ENCODE results near the gene ZNF10. TPM values are rescaled to one million over a fixed set of nuclear protein-coding genes. Genes with fewer than 3 reads are reported as not detected.

The ZNF10 gene
- total RNA-seq (ENCODE audit: low replicate concordance) = 19.6 and 27.8 TPM in 2 replicates

- H3K9me3 Mint-ChIP-seq = peaks cover 81% of the 10 kb centered on the region
- peak within 1 kb of the TSS; percentile 82 for H3K4me3 ChIP-seq
- H3K4me1 ChIP-seq = peaks cover 5% of the 10 kb centered on the region
- peak within 1 kb of the TSS; percentile 82 for H3K4me2 ChIP-seq
- peaks cover 13% of the 10 kb centered on the region for H3K27me3 Mint-ChIP-seq (ENCODE audit: insufficient read depth, low read depth)
- H3K27ac Mint-ChIP-seq = peak within 1 kb of the TSS; percentile 98
- peak within 1 kb of the TSS; percentile 81 for H2AFZ ChIP-seq (replicated peaks)
- peaks cover 7% of the 10 kb centered on the region for H3K4me1 Mint-ChIP-seq
- peaks cover 62% of the 10 kb centered on the region for H3K36me3 ChIP-seq
- H4K20me1 ChIP-seq (ENCODE audit: low read depth) = no peaks in the 10 kb centered on the region
- H3K9me3 ChIP-seq (ENCODE audit: low read depth) = peaks cover 50% of the 10 kb centered on the region
- DNase-seq (ENCODE audit: low spot score) = peak; percentile 97
- peak within 1 kb of the TSS; percentile 66 for H3K9ac ChIP-seq
- peaks cover 75% of the 10 kb centered on the region for H3K79me2 ChIP-seq (ENCODE audit: low read depth)
- peaks cover 72% of the 10 kb centered on the region for H3K36me3 Mint-ChIP-seq
- TF ChIP-seq EZH2 (IDR thresholded peaks at IDR 0.05) (no peak), EZH2phosphoT487 (IDR thresholded peaks at IDR 0.05) (no peak), CTCF (IDR thresholded peaks at IDR 0.05) (no peak)
- H3K27ac ChIP-seq = peak within 1 kb of the TSS; percentile 90
- peak within 1 kb of the TSS; percentile 97 for H3K4me3 Mint-ChIP-seq
- H3F3A ChIP-seq (ENCODE audit: low read depth) = peaks cover 15% of the 10 kb centered on the region
- no peaks in the 10 kb centered on the region for H3K27me3 ChIP-seq
These were observed at the start of gene ZNF10, which contains the start of gene ZNF891 for GRCh38 chr12:133130038-133130807. Gene ZNF10 (plus strand): TSS chr12:133130627. CDS start chr12:133144493, 13,866 bp downstream. Gene ZNF891 (minus strand): TSS chr12:133130274. CDS start chr12:133121918, 8,356 bp downstream.

GRCh38 chr12:133081159-133081780 lies 49.2 kb upstream of the ZNF10 start:
- Histone ChIP-seq H3K9ac (peak overlapping the region; percentile 95), H3F3A (ENCODE audit: low read depth) (peaks cover 7% of the 10 kb centered on the region), H3K9me3 (ENCODE audit: low read depth) (peaks cover 59% of the 10 kb centered on the region), H3K27me3 (no peaks in the 10 kb centered on the region), H3K4me3 (peak overlapping the region; percentile 79), H3K27ac (peak overlapping the region; percentile 98), H3K79me2 (ENCODE audit: low read depth) (peaks cover 25% of the 10 kb centered on the region), H3K4me2 (peak overlapping the region; percentile 66), H3K4me1 (peaks cover 4% of the 10 kb centered on the region), H4K20me1 (ENCODE audit: low read depth) (no peaks in the 10 kb centered on the region), H3K36me3 (peaks cover 46% of the 10 kb centered on the region), H2AFZ (replicated peaks) (peak overlapping the region; percentile 69)
- Mint-ChIP-seq H3K27ac (no peak overlapping the region), H3K4me3 (no peak overlapping the region), H3K4me1 (peaks cover 3% of the 10 kb centered on the region), H3K9me3 (peaks cover 68% of the 10 kb centered on the region), H3K36me3 (peaks cover 54% of the 10 kb centered on the region), H3K27me3 (ENCODE audit: insufficient read depth, low read depth) (peaks cover 7% of the 10 kb centered on the region)
- no peak for DNase-seq (ENCODE audit: low spot score)
- TF ChIP-seq EZH2phosphoT487 (IDR thresholded peaks at IDR 0.05) (no peak), CTCF (IDR thresholded peaks at IDR 0.05) (no peak), EZH2 (IDR thresholded peaks at IDR 0.05) (no peak)

GRCh38 chr12:133083345-133083744 lies 47.1 kb upstream of the ZNF10 start:
- H3K9ac ChIP-seq = no peak overlapping the region
- Mint-ChIP-seq H3K27me3 (ENCODE audit: insufficient read depth, low read depth) (peaks cover 9% of the 10 kb centered on the region), H3K27ac (no peak overlapping the region), H3K4me3 (no peak overlapping the region), H3K9me3 (peaks cover 65% of the 10 kb centered on the region), H3K4me1 (peaks cover 3% of the 10 kb centered on the region), H3K36me3 (peaks cover 68% of the 10 kb centered on the region)
- no peak overlapping the region for H3K27ac ChIP-seq
- H3K79me2 ChIP-seq (ENCODE audit: low read depth) = peaks cover 29% of the 10 kb centered on the region
- H4K20me1 ChIP-seq (ENCODE audit: low read depth) = no peaks in the 10 kb centered on the region
- no peak for DNase-seq (ENCODE audit: low spot score)
- H3K4me1 ChIP-seq = peaks cover 4% of the 10 kb centered on the region
- peak overlapping the region; percentile 79 for H3K4me3 ChIP-seq
- H3F3A ChIP-seq (ENCODE audit: low read depth) = peaks cover 7% of the 10 kb centered on the region
- no peaks in the 10 kb centered on the region for H3K27me3 ChIP-seq
- TF ChIP-seq EZH2 (IDR thresholded peaks at IDR 0.05) = no peak
- H2AFZ ChIP-seq (replicated peaks) = no peak overlapping the region
- H3K36me3 ChIP-seq = peaks cover 64% of the 10 kb centered on the region
- peaks cover 52% of the 10 kb centered on the region for H3K9me3 ChIP-seq (ENCODE audit: low read depth)
- H3K4me2 ChIP-seq = no peak overlapping the region

All from neural progenitor cell (in vitro differentiated cells).